DMS79 (cell line): ENCODE measurements around the gene ZNF148.
"Not testable (repeated sequence)": the region's sequence is repeated elsewhere in the genome, so short reads cannot be mapped to it uniquely, and the experiment has no call there.

Experiments
- DNase-seq: peaks from one replicate; lab custom pipeline; 2025; lab: John Stamatoyannopoulos, UW

The ZNF148 gene, protein sequence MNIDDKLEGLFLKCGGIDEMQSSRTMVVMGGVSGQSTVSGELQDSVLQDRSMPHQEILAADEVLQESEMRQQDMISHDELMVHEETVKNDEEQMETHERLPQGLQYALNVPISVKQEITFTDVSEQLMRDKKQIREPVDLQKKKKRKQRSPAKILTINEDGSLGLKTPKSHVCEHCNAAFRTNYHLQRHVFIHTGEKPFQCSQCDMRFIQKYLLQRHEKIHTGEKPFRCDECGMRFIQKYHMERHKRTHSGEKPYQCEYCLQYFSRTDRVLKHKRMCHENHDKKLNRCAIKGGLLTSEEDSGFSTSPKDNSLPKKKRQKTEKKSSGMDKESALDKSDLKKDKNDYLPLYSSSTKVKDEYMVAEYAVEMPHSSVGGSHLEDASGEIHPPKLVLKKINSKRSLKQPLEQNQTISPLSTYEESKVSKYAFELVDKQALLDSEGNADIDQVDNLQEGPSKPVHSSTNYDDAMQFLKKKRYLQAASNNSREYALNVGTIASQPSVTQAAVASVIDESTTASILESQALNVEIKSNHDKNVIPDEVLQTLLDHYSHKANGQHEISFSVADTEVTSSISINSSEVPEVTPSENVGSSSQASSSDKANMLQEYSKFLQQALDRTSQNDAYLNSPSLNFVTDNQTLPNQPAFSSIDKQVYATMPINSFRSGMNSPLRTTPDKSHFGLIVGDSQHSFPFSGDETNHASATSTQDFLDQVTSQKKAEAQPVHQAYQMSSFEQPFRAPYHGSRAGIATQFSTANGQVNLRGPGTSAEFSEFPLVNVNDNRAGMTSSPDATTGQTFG

DNA sequence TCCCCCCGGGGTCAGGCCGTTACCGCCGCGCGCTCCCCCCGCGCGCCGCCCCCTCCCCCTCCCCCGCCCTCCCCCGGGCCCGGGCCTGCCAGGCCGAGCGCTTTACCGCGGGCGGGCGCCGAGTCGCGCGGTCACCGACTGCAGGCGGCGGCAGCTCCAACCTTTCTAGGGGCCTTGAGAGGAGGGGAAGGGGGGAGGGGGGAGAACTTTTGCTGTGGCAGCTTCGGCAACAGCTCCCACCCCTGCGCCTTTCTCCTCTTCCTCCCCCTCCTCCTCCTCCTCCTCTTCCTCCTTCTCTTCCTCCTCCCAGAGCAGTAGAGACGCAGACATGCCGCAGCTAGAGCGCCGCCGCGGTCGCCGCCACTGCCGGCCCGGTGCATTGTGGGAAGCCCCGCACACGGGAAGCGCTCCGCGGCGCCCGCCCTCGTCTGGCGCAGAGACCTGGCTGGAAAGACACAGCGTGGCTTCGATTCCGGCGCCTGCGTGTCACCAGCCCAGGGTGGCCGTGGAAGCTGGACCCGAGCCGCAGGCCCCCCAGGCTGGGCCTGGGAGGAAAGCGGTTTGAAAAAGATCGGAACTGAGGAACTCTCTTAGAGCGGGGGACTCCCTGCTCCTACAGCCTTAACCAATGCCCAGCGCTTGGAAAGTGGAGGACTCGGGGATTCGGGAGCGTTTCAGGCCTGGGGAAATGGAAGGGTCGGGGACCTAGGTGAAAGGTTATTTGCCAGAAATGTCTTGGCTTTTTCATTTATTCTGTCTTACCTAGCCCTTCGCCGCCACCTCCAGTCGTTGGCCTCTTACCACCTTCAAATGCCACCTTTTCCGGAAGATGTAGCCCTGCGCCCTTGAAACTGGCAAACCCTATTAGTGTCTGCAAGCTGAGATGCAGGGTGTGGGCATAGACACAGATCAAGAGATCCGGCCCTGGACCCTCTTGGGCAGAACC, at the start of gene ZNF148:
ZNF148 (minus strand) TSS at position 330 of the 946 bp plus-strand sequence. CDS start 61,685 bp downstream, outside the sequence.
- DNase-seq, result peak; percentile 60

DNA sequence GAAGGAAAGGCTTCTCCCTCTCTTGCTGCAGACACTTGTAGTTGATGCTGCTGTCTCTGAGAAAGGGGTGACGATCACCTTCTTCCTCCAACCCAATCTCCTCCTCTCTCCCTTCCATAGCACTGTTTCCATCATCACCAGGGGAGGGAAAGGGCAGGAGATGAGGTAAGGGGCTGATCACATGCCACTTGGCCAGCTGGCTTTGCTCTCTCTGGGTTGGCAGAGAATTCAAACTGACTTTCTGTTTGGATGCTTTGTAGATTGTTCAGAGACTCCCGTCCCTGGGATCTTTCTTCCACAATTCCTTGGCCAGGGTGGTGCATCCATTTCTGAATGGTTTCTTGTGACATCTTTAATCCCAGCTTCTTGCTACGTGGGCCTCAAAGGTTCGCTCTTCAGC, 43.2 kb upstream of the ZNF148 start:
- no peak for DNase-seq

DNA sequence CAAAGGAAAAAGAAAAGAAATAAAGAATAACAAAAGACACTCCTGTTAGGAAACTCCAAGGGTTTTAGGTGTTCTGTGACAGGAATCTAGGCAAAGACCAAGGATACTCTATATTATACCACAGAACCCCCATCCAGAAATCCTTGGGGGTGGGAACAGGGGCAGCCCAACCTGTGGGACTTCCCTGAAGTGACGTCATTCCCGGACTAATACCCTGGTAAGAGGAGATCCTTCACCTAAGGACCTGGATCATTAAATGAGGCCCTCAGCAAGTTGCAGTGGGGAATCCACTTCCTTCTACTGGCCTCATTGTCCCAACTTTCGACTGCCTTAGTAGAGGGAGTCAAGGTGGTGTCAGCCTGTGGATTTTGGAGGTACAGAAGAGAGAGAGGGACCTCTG, 41.1 kb upstream of the ZNF148 start:
- no peak for DNase-seq

DNA sequence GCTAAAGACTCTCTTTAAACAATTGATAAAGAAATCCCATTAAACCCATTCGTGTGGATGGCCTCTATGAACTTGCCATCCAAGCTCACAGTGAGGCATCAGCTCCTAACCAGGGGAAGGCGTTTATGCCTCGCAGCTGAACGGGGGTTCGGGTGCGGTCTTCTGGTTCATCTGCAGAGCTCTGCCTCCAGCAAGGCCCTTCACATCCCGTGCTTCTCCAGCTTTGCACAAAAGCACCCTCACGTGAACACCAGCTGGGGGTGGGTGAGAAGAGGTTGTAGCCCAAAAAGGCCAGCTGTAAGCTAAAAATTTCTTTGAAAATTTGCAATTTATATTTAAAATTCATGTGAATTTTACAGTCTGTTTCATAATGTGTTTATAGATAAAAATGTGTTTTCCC, 39.5 kb upstream of the ZNF148 start:
- no peak for DNase-seq

DNA sequence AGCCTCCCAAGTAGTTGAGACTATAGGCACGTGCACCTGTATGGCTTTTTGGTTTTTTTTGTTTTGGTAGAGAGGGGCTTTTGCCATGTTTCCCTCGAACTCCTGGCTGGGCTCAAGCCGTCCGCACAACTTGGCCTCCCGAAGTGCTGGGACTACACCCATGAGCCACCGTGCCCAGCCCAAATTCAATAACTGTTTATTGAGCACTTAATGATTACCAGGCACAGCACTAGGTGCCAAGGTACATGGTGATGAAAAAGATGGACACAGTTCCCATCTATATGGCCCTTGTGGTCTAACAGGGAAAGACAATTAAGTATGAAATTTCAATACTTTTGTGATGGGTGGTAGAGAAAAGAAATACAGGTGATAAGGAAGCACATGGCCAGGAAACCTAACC, 35.8 kb upstream of the ZNF148 start:
- no peak for DNase-seq

DNA sequence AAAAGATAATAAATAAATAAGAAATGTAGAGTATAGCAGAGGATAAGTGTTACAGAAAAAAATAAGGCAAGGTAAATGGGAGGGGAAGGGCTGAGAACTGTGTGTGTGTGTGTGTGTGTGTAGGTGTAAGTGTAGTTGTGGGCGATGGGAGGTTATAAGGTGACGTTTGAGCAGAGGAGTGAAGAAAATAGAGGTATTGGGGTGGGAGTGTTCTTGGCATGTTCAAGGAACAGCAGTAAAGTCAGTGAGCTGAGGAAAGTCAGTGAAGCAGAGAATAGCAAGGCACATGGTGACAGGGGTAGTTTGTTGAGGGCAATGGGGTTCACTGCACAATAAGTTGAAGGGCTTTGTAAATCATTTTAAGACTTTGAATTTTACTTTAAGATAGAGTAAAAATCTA, 30.9 kb upstream of the ZNF148 start:
- DNase-seq, result no peak

DNA sequence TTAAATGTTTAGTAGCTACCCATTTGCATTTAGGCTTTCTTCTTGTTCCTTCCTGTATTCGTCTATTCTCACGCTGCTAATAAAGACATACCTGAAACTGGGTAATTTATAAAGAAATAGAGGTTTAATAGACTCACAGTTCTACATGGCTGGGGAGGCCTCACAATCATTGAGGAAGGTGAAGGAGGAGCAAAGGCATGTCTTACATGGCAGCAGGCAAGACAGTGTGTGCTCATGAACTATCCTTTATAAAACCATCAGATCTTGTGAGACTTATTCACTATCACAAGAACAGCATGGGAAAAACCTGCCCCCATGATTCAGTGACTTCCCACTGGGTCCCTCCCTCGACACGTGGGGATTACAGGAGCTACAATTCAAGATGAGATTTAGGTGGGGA, 30.4 kb upstream of the ZNF148 start:
- not testable (repeated sequence) for DNase-seq

DNA sequence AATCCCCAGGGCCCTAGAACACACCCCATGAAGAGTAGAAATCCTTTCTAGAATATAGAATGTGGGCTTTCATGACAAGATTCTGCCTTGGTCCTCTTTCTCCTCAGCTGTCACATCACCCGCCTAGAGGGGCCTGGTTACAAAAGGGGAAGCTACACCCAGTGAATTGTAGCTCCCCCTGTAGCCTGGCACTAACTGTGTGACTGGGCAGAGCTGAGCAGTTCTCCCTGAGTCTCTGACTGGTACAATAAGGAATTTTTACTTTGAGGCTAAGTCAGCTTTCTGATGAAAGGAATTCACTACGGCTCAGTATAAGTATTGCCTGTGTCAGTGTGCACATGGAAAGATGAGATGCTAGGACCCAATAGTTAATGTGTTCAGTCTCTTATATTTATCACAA, 28.7 kb upstream of the ZNF148 start:
- DNase-seq, result no peak

DNA sequence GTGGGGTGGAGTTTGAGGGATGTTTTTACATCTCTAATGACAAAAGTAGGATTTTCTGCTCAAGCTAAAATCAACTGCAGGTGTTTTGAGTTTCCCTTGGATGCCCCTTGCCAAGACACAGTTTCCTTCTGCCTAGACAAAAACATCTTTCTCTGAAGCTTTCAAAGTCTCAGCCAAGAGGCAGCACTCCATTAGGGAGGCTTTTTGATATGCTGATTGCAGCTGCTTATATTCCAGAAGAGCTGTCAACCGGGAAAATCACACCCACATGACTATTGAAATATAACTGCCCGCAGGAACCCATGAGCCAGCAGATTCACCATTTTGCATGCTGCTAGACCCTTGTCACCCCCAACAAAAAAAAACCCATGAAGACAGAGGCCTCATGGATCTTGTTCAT, 27.5 kb upstream of the ZNF148 start:
- DNase-seq, result no peak

DNA sequence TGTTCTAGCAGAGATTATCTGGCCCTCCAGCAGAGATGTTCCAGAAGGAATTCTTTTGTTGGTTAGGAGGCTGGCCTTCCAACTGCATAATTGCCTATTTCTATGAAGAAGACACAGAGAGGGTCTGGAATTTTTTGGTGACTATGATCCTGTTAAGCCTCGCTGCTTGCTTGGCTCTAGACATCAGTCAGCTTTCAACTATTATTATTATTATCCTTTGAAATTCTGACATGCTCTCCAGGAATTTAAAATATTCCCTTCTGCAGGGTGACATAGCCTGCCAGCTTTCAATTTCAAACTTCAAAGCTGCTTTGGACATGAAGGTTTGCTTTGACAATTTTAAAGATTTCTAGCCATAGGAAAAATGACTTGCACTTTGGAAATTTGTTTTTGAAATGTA, 26.3 kb upstream of the ZNF148 start:
- no peak for DNase-seq

DNA sequence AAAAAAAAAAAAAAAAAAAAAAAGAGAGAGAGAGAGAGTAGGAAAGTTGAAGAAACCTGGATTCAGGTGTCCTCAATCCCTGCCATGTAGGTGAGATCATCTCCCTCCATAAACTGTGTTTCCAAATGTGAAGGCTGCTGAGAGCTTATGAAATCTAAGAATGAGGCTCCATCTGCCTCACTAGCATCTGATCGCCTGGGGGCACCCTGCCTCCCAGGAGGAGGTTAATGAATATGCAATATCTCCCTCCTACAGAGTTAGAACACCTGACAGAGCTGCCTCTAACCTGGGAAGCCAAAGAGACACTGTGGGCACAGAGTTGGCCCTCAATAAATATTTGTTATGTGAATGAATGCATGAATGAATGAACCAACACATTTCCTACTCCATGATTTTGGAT, 23.8 kb upstream of the ZNF148 start:
- no peak for DNase-seq

DNA sequence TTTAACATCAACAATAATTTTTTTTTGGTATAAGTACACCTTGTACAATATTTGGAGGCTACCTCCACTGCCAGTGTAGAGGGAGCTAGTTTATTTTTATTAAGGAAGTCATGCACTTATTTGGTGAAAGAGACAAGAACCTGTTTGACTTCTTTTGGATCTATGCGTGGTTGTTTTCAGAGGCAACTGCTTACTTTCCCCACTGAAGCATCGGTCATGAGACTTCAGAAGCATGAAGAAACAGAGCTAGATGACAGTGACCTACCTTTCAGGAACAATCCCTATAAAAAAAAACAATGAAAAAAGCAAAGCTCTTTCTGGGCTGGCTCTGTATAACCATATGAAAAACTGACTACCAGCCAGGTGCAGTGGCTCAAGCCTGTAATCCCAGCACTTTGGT, 20.0 kb upstream of the ZNF148 start:
- DNase-seq, result no peak

DNA sequence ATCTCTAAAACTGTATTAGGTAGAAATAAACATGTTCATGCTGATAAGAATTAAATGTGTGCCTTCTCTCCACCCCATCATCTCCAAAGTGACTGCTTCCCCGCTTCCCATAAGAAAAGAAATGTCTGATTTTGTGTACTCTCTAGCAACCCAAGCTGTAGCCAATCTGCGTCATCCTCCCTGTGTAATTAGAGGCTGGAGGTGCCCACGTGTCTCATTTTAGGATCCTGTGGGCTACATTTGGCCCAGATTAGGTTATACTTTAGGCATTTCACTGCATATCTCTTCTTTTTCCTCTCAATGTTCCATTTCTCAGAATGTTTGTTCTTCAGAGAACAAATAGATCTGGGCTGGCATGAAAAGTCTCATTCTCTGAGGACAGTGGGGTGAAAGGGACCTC, 19.3 kb upstream of the ZNF148 start:
- DNase-seq, result no peak

DNA sequence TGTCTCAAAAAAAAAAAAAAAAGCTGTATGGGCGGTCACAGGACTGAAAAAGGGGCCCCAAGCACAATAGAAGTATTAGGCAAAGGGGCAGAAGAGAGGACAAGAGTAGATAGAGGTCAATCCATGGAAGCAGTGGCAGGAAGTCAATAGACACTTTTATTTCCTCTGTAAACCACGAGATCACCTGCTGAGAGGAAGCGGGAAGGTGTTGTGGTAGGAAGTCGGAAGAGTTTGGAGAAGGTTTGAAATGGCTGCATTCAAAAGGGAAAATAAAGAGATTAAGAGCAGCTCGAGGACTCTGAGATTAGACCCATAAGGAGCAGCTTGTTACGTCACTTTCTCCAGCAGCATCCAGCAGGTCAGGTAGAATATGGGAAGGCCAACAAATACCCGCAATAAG, 14.2 kb upstream of the ZNF148 start:
- no peak for DNase-seq

DNA sequence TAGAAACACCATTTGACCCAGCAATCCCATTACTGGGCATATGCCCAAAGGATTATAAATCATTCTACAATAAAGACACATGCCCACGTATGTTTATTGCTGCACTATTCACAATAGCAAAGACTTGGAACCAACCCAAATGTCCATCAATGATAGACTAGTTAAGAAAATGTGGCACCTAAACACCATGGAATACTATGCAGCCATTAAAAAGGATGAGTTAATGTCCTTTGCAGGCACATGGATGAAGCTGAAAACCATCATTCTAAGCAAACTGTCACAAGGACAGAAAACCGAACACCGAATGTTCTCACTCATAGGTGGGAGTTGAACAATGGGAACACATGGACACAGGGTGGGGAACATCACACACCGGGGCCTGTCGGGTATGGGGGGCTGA, 13.2 kb upstream of the ZNF148 start:
- not testable (repeated sequence) for DNase-seq

DNA sequence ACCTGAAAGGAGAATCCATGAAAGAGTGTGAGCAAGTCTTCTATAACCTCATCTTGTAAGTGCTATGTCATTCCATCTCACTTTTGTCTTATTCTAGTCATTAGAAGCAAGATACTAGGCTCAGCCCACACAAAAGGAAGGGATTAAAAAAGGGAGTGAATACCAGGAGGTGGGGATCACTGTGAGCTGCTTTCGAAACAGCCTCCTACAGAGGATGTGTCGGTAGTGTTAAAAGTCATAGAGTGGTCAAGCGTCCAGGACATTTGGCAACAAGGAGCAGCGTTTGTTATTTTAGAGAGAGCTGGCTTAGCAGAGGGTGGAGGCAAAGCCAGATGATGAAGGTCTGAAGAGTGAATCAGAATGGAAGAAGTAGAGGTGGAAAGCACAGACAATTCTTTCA, 11.7 kb upstream of the ZNF148 start:
- DNase-seq, result no peak

DNA sequence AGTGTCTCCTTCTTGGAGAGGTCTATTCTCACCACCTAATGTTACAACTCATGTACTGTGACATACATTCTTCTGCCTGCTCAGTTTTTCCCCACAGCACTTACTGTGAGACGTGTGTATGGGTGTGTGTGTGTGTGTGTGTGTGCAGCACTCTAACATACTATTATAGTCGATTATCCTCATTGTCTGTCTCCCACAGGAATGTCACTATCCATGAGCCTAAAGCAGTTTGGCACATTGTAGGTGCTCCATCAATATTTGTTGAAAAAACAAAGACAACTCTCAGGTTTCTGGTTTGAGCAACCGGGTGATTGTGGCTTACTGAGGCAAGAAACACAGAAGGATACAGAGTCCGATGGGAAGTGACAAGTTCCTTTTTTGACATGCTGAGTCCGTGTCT, 8.6 kb upstream of the ZNF148 start:
- DNase-seq, result no peak

DNA sequence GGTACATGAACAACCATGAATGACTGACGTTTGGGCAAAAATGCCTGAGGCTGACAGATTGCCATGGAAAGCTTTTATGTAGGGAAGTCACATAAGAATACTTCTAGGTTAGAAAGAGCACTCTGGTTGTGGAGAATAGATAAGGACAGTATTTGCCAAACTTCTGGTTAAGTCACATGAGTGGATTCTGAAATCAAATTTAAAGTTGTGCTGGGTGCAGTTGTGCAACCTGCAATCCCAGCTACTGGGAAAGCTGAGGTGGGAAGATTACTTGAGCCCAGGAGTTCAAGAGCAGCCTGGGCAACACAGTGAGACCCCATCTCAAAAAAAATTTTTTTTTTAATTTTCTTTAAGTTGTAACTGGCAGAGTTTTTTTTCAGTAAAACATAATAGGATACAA, 7.2 kb upstream of the ZNF148 start:
- DNase-seq, result no peak

DNA sequence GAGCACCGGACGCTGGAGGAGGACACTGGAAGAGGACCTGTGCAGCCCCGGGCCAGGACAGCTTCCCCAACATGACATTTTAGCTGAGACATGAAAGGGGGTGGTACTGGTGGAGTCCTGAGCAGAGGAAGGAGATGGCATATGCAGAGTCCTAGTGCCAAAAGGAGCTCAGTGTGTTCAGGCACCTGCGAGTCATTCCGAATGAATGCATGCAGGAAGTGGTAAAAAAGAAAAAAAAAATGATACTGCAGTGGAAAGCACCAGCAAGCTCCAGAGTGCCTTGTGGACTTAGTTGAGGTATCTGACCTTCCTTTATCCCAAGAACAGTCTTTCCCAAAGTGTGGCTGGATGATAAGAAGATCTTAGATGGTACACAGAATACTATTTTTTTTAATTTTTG, 6.6 kb upstream of the ZNF148 start:
- no peak for DNase-seq

DNA sequence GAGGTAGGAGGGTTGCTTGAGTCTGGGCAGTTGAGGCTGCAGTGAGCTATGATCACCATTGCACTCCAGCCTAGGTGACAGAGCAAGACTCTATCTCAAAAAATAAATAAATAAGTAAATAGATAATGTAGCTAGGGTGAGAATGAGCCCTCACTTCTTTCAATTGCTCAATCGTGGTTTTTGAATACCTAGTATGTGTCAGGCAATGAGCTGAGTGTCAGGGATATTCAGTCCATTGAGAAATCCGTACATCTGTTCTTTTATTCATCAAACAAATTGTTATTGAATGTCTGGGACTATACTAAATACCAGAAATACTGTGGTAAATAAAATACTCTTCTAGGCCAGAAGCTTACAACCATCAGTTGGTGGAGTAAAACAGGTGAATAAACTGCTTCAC, 6.2 kb upstream of the ZNF148 start:
- DNase-seq, result no peak

DNA sequence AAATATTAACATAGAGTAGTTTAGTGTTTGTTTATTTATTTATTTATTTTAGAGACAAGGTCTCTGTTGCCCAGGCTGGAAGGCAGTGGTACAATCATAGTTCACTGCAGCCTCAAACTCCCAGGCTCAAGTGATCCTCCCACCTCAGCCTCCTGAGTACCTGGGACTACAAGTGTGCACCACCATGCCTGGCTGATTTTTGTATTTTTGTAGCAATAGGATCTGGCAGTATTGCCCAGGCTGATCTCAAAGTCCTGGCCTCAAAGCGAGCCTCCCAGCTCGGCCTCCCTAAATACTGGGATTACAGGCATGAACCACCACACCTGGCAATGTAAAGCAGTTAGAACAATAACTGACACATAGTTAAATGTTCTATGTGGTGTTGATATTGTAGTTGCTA, 4.4 kb upstream of the ZNF148 start:
- DNase-seq, result no peak

DNA sequence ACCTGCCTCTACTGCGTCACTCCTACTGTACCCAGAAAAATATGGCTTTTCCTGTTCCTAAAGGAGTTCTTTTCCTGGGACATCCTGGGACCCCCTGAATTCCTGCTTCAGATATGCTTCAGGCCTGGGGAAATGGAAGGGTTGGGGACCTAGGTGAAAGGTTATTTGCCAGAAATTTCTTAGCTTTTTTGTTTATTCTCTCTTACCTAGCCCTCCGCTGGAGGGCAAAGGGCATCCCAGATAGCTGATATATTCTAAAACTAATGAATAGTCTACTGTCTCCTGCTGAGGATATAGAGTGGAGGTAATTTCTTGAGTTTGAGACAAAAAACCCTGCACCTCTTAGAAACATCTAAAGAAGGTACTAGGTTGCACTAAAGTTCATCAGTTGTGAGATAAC, 3.6 kb upstream of the ZNF148 start:
- no peak for DNase-seq
